MM.1S (cell line): Measurements from ENCODE around the gene LORICRIN.

Source experiments
- CTCF ChIP-seq: fragments of 300-600 bp; sonication (generic); IDR thresholded peaks from 2 replicates; pipeline ENCODE4 v1.5.1; 2016; ENCODE audit warnings: antibody characterized with exemption, low read length, mixed read lengths
- EZH2 ChIP-seq: fragments of 300-600 bp; sonication (generic); optimal IDR thresholded peaks from 2 replicates; pipeline ENCODE3; 2017; ENCODE audit warnings: low read depth, mild to moderate bottlenecking, antibody characterized with exemption, low read length, mixed read lengths
- EZH2phosphoT487 ChIP-seq: fragments of 300-600 bp; sonication (generic); IDR thresholded peaks from 2 replicates; pipeline ENCODE4 v1.6.1; 2018; ENCODE audit warnings: antibody characterized with exemption, low read length

- TF ChIP-seq CTCF = no peak
- no peak for TF ChIP-seq EZH2phosphoT487
- TF ChIP-seq EZH2 = no peak
These were observed 2.5 kb downstream of the LORICRIN start for GRCh38 chr1:153262070-153262366.
